IPS-20b (cell line): ENCODE results near the gene INPP5E.

Experiments used
- H3K27ac ChIP-seq: one replicate; pipeline ENCODE4 v1.5.1; 2013; ENCODE audit warnings: low read length
- H3K27me3 ChIP-seq: 2 replicates; pipeline ENCODE4 v1.6.1; 2013; ENCODE audit warnings: mild to moderate bottlenecking, low read length, inconsistent platforms; ENCODE audit not compliant: insufficient read depth
- H3K36me3 ChIP-seq: 2 replicates; pipeline ENCODE4 v1.6.1; 2013; ENCODE audit warnings: low read depth, mild to moderate bottlenecking, inconsistent platforms, low read length, moderate library complexity; ENCODE audit not compliant: insufficient read depth
- H3K4me1 ChIP-seq: 2 replicates; pipeline ENCODE4 v1.6.1; 2013; ENCODE audit warnings: mild to moderate bottlenecking, control low read depth, inconsistent platforms, low read length, moderate library complexity; ENCODE audit not compliant: insufficient read depth
- H3K4me3 ChIP-seq: 2 replicates; pipeline ENCODE4 v1.5.1; 2013; ENCODE audit warnings: mild to moderate bottlenecking, low read length, inconsistent platforms
- H3K9ac ChIP-seq: 2 replicates; pipeline ENCODE4 v1.6.1; 2013; ENCODE audit warnings: low read depth, mild to moderate bottlenecking, inconsistent platforms, low read length, moderate library complexity
- H3K9me3 ChIP-seq: 2 replicates; pipeline ENCODE4 v1.6.1; 2013; ENCODE audit warnings: mild to moderate bottlenecking, low read depth, low read length, inconsistent platforms; ENCODE audit not compliant: insufficient read depth

The INPP5E gene

GRCh38 chr9:136439481-136440408 lies at the start of gene INPP5E:
Gene INPP5E (minus strand): TSS chr9:136439845. CDS start chr9:136439419, 426 bp downstream.
- Histone ChIP-seq H3K27ac (no peak within 1 kb of the TSS), H3K9ac (peak within 1 kb of the TSS; percentile 72), H3K36me3 (peaks cover 40% of the 10 kb centered on the region), H3K4me1 (no peaks in the 10 kb centered on the region; the same call in 1 of the 2 replicates), H3K9me3 (no peaks in the 10 kb centered on the region), H3K4me3 (peak within 1 kb of the TSS; percentile 75), H3K27me3 (peaks cover 5% of the 10 kb centered on the region; the same call in 1 of the 2 replicates)

- Histone ChIP-seq H3K9ac (no peak overlapping the region), H3K27me3 (no peaks in the 10 kb centered on the region), H3K9me3 (no peaks in the 10 kb centered on the region), H3K27ac (no peak overlapping the region), H3K4me1 (no peaks in the 10 kb centered on the region), H3K4me3 (no peak overlapping the region), H3K36me3 (no peaks in the 10 kb centered on the region)
These were observed 48.9 kb upstream of the INPP5E start for GRCh38 chr9:136488247-136489214.

GRCh38 chr9:136487672-136488071 lies 48.0 kb upstream of the INPP5E start:
- Histone ChIP-seq H3K9ac (no peak overlapping the region; the same call in 1 of the 2 replicates), H3K27ac (no peak overlapping the region), H3K9me3 (no peaks in the 10 kb centered on the region), H3K4me1 (no peaks in the 10 kb centered on the region), H3K27me3 (no peaks in the 10 kb centered on the region), H3K36me3 (no peaks in the 10 kb centered on the region), H3K4me3 (no peak overlapping the region)

- Histone ChIP-seq H3K36me3 (no peaks in the 10 kb centered on the region), H3K27me3 (no peaks in the 10 kb centered on the region), H3K4me3 (no peak overlapping the region), H3K9ac (no peak overlapping the region), H3K9me3 (no peaks in the 10 kb centered on the region), H3K27ac (no peak overlapping the region), H3K4me1 (no peaks in the 10 kb centered on the region)
These were observed 47.4 kb upstream of the INPP5E start for GRCh38 chr9:136486823-136487620.

GRCh38 chr9:136486131-136486530 lies 46.5 kb upstream of the INPP5E start:
- no peaks in the 10 kb centered on the region for H3K27me3 ChIP-seq
- H3K9me3 ChIP-seq: no peaks in the 10 kb centered on the region
- H3K27ac ChIP-seq: no peak overlapping the region
- no peaks in the 10 kb centered on the region for H3K36me3 ChIP-seq
- H3K9ac ChIP-seq: no peak overlapping the region
- H3K4me1 ChIP-seq: peaks cover 6% of the 10 kb centered on the region; the same call in 1 of the 2 replicates
- no peak overlapping the region for H3K4me3 ChIP-seq

- H3K9me3 ChIP-seq: no peaks in the 10 kb centered on the region
- H3K9ac ChIP-seq: no peak overlapping the region
- H3K36me3 ChIP-seq: no peaks in the 10 kb centered on the region
- peaks cover 6% of the 10 kb centered on the region; the same call in 1 of the 2 replicates for H3K4me1 ChIP-seq
- H3K27ac ChIP-seq: no peak overlapping the region
- H3K27me3 ChIP-seq: no peaks in the 10 kb centered on the region
- H3K4me3 ChIP-seq: no peak overlapping the region
These were observed 45.7 kb upstream of the INPP5E start for GRCh38 chr9:136485049-136486045.

GRCh38 chr9:136484153-136485048 lies 44.8 kb upstream of the INPP5E start:
- peak overlapping the region; percentile 96; the same call in 1 of the 2 replicates for H3K4me3 ChIP-seq
- no peak overlapping the region for H3K27ac ChIP-seq
- H3K9me3 ChIP-seq: no peaks in the 10 kb centered on the region
- peaks cover 9% of the 10 kb centered on the region; the same call in 1 of the 2 replicates for H3K36me3 ChIP-seq
- H3K27me3 ChIP-seq: no peaks in the 10 kb centered on the region
- peak overlapping the region; percentile 99; the same call in 1 of the 2 replicates for H3K9ac ChIP-seq
- H3K4me1 ChIP-seq: peaks cover 6% of the 10 kb centered on the region; the same call in 1 of the 2 replicates

GRCh38 chr9:136483589-136484152 lies 44.0 kb upstream of the INPP5E start:
- Histone ChIP-seq H3K36me3 (peaks cover 14% of the 10 kb centered on the region), H3K4me1 (peaks cover 6% of the 10 kb centered on the region; the same call in 1 of the 2 replicates), H3K27ac (peak overlapping the region; percentile 99), H3K27me3 (no peaks in the 10 kb centered on the region), H3K4me3 (peak overlapping the region; percentile 96), H3K9me3 (no peaks in the 10 kb centered on the region), H3K9ac (peak overlapping the region; percentile 99)

- H3K4me3 ChIP-seq: peak within 1 kb of the TSS; percentile 98
- H3K36me3 ChIP-seq: peaks cover 21% of the 10 kb centered on the region
- H3K9ac ChIP-seq: peak within 1 kb of the TSS; percentile 99
- no peaks in the 10 kb centered on the region for H3K27me3 ChIP-seq
- peak within 1 kb of the TSS; percentile 99 for H3K27ac ChIP-seq
- no peaks in the 10 kb centered on the region for H3K9me3 ChIP-seq
- peaks cover 6% of the 10 kb centered on the region; the same call in 1 of the 2 replicates for H3K4me1 ChIP-seq
These were observed 43.3 kb upstream of the INPP5E start, which contains the start of gene SEC16A for GRCh38 chr9:136482793-136483588. Gene SEC16A (minus strand): TSS chr9:136483040. CDS start chr9:136477615, 5,425 bp downstream.
